BE2C (cell line): ENCODE data around the gene TIMP4.

ENCODE experiments used
- DNase-seq: peaks from one replicate; pipeline ENCODE4 v3.0.0-alpha.2; 2020
- H3K27me3 ChIP-seq: fragments of 250-450 bp; sonication (Bioruptor Pico); 2 replicates; pipeline ENCODE4 v1.5.1; 2020; ENCODE audit warnings: mild to moderate bottlenecking
- H3K36me3 ChIP-seq: fragments of 250-450 bp; sonication (Bioruptor Pico); 2 replicates; pipeline ENCODE4 v1.5.1; 2020; ENCODE audit warnings: mild to moderate bottlenecking
- H3K4me1 ChIP-seq: fragments of 250-450 bp; sonication (Bioruptor Pico); 2 replicates; pipeline ENCODE4 v1.5.1; 2020
- H3K4me3 ChIP-seq: 2 replicates; pipeline ENCODE4 v1.5.1; 2011; ENCODE audit warnings: low read depth, low read length
- H3K9me3 ChIP-seq: fragments of 250-450 bp; sonication (Bioruptor Pico); 2 replicates; pipeline ENCODE4 v1.5.1; 2020
- TF ChIP-seq, protein P1 (sequence below): IDR thresholded peaks from 2 replicates; pipeline ENCODE4 v1.5.1; 2012; ENCODE audit warnings: mild to moderate bottlenecking, low read depth, low read length

TIMP4 gene

GRCh38 chr3:12178091-12178820 is 19.5 kb upstream of the TIMP4 start:
- no peaks in the 10 kb centered on the region for H3K4me1 ChIP-seq
- H3K9me3 ChIP-seq = no peaks in the 10 kb centered on the region
- H3K27me3 ChIP-seq = no peaks in the 10 kb centered on the region
- DNase-seq = no peak
- peaks cover 13% of the 10 kb centered on the region for H3K36me3 ChIP-seq
- no peak overlapping the region for H3K4me3 ChIP-seq
- TF ChIP-seq, protein P1, sequence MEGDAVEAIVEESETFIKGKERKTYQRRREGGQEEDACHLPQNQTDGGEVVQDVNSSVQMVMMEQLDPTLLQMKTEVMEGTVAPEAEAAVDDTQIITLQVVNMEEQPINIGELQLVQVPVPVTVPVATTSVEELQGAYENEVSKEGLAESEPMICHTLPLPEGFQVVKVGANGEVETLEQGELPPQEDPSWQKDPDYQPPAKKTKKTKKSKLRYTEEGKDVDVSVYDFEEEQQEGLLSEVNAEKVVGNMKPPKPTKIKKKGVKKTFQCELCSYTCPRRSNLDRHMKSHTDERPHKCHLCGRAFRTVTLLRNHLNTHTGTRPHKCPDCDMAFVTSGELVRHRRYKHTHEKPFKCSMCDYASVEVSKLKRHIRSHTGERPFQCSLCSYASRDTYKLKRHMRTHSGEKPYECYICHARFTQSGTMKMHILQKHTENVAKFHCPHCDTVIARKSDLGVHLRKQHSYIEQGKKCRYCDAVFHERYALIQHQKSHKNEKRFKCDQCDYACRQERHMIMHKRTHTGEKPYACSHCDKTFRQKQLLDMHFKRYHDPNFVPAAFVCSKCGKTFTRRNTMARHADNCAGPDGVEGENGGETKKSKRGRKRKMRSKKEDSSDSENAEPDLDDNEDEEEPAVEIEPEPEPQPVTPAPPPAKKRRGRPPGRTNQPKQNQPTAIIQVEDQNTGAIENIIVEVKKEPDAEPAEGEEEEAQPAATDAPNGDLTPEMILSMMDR = no peak

DNA sequence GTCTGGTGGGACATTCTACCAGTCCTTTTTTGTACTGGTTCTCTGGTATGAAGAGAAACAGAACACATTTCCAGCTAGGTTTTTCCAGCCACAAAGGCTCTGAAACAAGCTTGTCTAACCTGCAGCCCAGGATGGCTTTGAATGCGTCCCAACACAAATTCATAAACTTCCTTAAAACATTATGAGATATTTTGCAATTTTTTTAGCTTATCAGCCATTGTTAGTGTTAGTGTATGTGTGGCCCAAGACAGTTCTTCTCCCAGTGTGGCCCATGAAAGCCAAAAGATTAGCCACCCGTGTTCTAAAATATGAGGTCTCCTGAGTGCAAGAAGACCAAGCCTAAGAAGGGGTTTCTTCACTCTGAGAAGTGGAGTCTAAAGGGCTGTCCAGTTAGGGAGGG is 18.4 kb upstream of the TIMP4 start:
- DNase-seq = no peak
- no peak overlapping the region for H3K4me3 ChIP-seq
- no peaks in the 10 kb centered on the region for H3K4me1 ChIP-seq
- H3K27me3 ChIP-seq = no peaks in the 10 kb centered on the region
- H3K9me3 ChIP-seq = no peaks in the 10 kb centered on the region
- H3K36me3 ChIP-seq = peaks cover 22% of the 10 kb centered on the region
- TF ChIP-seq, protein P1 = no peak

GRCh38 chr3:12175844-12176453 is 17.2 kb upstream of the TIMP4 start:
- no peaks in the 10 kb centered on the region for H3K4me1 ChIP-seq
- TF ChIP-seq, protein P1 = peak; percentile 68
- H3K36me3 ChIP-seq = peaks cover 21% of the 10 kb centered on the region
- H3K4me3 ChIP-seq = no peak overlapping the region
- no peaks in the 10 kb centered on the region for H3K9me3 ChIP-seq
- peak; percentile 41 for DNase-seq
- no peaks in the 10 kb centered on the region for H3K27me3 ChIP-seq

- Histone ChIP-seq H3K9me3 (no peaks in the 10 kb centered on the region), H3K36me3 (peaks cover 28% of the 10 kb centered on the region), H3K27me3 (no peaks in the 10 kb centered on the region), H3K4me1 (no peaks in the 10 kb centered on the region), H3K4me3 (no peak overlapping the region)
- no peak for DNase-seq
- TF ChIP-seq, protein P1 = no peak
Observed at GRCh38 chr3:12175137-12175593, 16.5 kb upstream of the TIMP4 start.

DNA sequence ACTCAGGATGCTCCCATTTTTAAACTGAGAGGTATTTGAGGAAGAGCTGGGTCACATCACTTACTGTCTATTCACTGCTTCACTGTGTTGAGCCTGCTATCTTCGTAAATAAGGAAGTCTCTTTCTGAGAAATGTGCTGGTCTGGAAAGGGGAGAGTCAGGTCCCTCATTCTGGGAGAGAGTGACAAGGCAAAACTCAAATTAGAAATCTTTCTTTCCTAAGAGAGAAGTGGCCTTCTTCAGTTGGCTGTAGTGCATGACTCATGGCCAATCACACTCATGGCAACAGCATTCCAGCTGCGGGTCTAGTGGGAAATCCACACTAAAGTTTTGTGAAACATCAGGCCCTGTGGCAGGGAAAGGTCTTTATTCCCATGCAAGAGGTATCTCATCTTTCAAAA is 11.5 kb upstream of the TIMP4 start:
- TF ChIP-seq, protein P1 = no peak
- Histone ChIP-seq H3K27me3 (no peaks in the 10 kb centered on the region), H3K36me3 (peaks cover 50% of the 10 kb centered on the region), H3K4me3 (no peak overlapping the region), H3K9me3 (no peaks in the 10 kb centered on the region), H3K4me1 (no peaks in the 10 kb centered on the region)
- no peak for DNase-seq

DNA sequence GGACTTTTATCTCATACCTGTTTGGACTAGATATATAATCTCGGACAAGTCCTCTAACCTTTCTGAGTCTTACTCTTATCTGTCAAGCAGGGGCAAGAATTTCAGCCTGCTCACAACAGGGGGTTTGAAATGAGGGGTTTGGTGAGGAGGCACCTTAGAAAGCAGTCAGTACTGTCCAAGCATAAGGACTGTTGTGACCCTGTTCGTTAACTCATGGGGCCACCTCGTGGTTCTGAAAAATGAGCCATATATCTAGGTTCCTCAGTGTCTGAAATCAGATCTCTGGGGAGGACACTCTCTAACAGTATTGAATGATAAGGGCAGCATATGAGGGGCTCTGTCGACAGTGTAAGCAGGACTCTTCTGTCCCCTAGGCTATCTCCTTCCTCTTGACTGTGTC is 7.2 kb upstream of the TIMP4 start:
- H3K4me1 ChIP-seq = no peaks in the 10 kb centered on the region
- DNase-seq = no peak
- no peaks in the 10 kb centered on the region for H3K27me3 ChIP-seq
- peaks cover 38% of the 10 kb centered on the region for H3K36me3 ChIP-seq
- H3K4me3 ChIP-seq = no peak overlapping the region
- TF ChIP-seq, protein P1 = no peak
- no peaks in the 10 kb centered on the region for H3K9me3 ChIP-seq
